ENCODE results near the gene ST8SIA5.

ST8SIA5 gene

GRCh38 chr18:46622999-46623398, 133.9 kb downstream of the ST8SIA5 start:
- DNase-seq, result no peak

- DNase-seq, result no peak
These were observed 134.4 kb downstream of the ST8SIA5 start for GRCh38 chr18:46622451-46622850.

GRCh38 chr18:46621871-46622270, 135.0 kb downstream of the ST8SIA5 start:
- no peak for DNase-seq

GRCh38 chr18:46621111-46621766, 135.6 kb downstream of the ST8SIA5 start:
- no peak for DNase-seq

GRCh38 chr18:46619559-46619958, 137.3 kb downstream of the ST8SIA5 start:
- no peak for DNase-seq
